K562 (cell line): Measurements from ENCODE around the gene RAE1. TPM values are rescaled to one million over a fixed set of nuclear protein-coding genes. Genes with fewer than 3 reads are reported as not detected.

Experiments
- ARID3B ChIP-seq: fragments of 250-450 bp; sonication (Bioruptor Pico); IDR thresholded peaks from 2 replicates; pipeline ENCODE4 v1.4.0; 2020; ENCODE audit warnings: borderline replicate concordance
- BCL6 ChIP-seq: fragments of 250-450 bp; sonication (Bioruptor Pico); IDR thresholded peaks from 2 replicates; pipeline ENCODE4 v1.4.0; 2020
- CBFA2T3 ChIP-seq: fragments of 450-650 bp; IDR thresholded peaks from 2 replicates; pipeline ENCODE4 v1.6.1; 2017
- CBX2 ChIP-seq: fragments of 200-600 bp; sonication (generic); IDR thresholded peaks from one replicate; pipeline ENCODE4 v1.6.1; 2012; ENCODE audit warnings: mild to moderate bottlenecking, low read length, inconsistent platforms; ENCODE audit not compliant: insufficient read depth, poor library complexity, severe bottlenecking
- CHCHD3 ChIP-seq: fragments of 250-450 bp; sonication (Bioruptor Pico); IDR thresholded peaks from 2 replicates; pipeline ENCODE4 v2.1.2; 2022; ENCODE audit warnings: mild to moderate bottlenecking
- CHD4 ChIP-seq: fragments of 200-600 bp; sonication (generic); IDR thresholded peaks from 3 replicates; pipeline ENCODE4 v1.6.1; 2012; ENCODE audit warnings: low read depth, mild to moderate bottlenecking, mixed read lengths, low read length, inconsistent platforms; ENCODE audit not compliant: insufficient read depth, insufficient replicate concordance, poor library complexity, severe bottlenecking
- HES1 ChIP-seq: fragments of 450-650 bp; IDR thresholded peaks from 2 replicates; pipeline ENCODE4 v1.6.1; 2016; ENCODE audit warnings: low read depth, mild to moderate bottlenecking, moderate library complexity
- HMGN3 ChIP-seq: IDR thresholded peaks from 2 replicates; pipeline ENCODE4 v1.6.1; 2011; ENCODE audit warnings: borderline replicate concordance, low read depth, mild to moderate bottlenecking, mixed read lengths, low read length; ENCODE audit not compliant: insufficient read length; ENCODE audit errors: extremely low read depth
- HOXB6 ChIP-seq: fragments of 250-450 bp; sonication (Bioruptor Pico); IDR thresholded peaks from 2 replicates; pipeline ENCODE4 v1.5.1; 2022; ENCODE audit warnings: mild to moderate bottlenecking, borderline replicate concordance
- HSF4 ChIP-seq: fragments of 250-450 bp; sonication (Bioruptor Pico); IDR thresholded peaks from 2 replicates; pipeline ENCODE4 v2.1.2; 2022; ENCODE audit warnings: mild to moderate bottlenecking, moderate library complexity, borderline replicate concordance
- ID3 ChIP-seq, 2 experiments: fragments of 250-450 bp in 1 of 2; fragments of 450-650 bp in 1 of 2; sonication (Bioruptor Pico) in 1 of 2; IDR thresholded peaks; 2 replicates each; pipeline versions ENCODE4 v1.6.1 to v1.8.0; 2016 to 2021; ENCODE audit warnings: mild to moderate bottlenecking in 2 of 2, moderate library complexity in 2 of 2, missing compliant biosample characterization in 1 of 2, missing genetic modification characterization in 1 of 2
- IFI16 ChIP-seq: fragments of 250-450 bp; sonication (Bioruptor Pico); IDR thresholded peaks from 2 replicates; pipeline ENCODE4 v2.1.2; 2022; ENCODE audit warnings: mild to moderate bottlenecking, inconsistent platforms
- NONO ChIP-seq, 2 experiments: fragments of 200-400 bp in 1 of 2; fragments of 450-650 bp in 1 of 2; formaldehyde crosslinking in 1 of 2; IDR thresholded peaks; 2 replicates each; pipeline ENCODE4 v1.6.1; 2017; ENCODE audit warnings: low read depth in 2 of 2, mild to moderate bottlenecking in 2 of 2, moderate library complexity in 2 of 2, low read length in 1 of 2
- POLR3A ChIP-seq: IDR thresholded peaks from 2 replicates; pipeline ENCODE4 v1.6.1; 2011; ENCODE audit warnings: borderline replicate concordance, mild to moderate bottlenecking, moderate library complexity; ENCODE audit not compliant: insufficient read length, insufficient read depth; ENCODE audit errors: extremely low read depth
- SAFB2 ChIP-seq: fragments of 200-400 bp; formaldehyde crosslinking; IDR thresholded peaks from 2 replicates; pipeline ENCODE4 v1.6.1; 2018; ENCODE audit warnings: borderline replicate concordance, low read length, low read depth, moderate library complexity; ENCODE audit not compliant: severe bottlenecking
- TRIM25 ChIP-seq: fragments of 450-650 bp; IDR thresholded peaks from 2 replicates; pipeline ENCODE4 v1.7.0; 2016; ENCODE audit warnings: borderline replicate concordance
- ZBTB1 ChIP-seq: sonication (generic); formaldehyde crosslinking; IDR thresholded peaks from 2 replicates; pipeline ENCODE4 v1.8.1; 2023; ENCODE audit warnings: missing genetic modification reagents, low read depth, mild to moderate bottlenecking, borderline replicate concordance
- ZBTB12 ChIP-seq: fragments of 250-450 bp; sonication (Bioruptor Pico); IDR thresholded peaks from 2 replicates; pipeline ENCODE4 v1.4.0; 2020
- ZKSCAN1 ChIP-seq: fragments of 150-350 bp; IDR thresholded peaks from 2 replicates; pipeline ENCODE4 v1.6.1; 2016; ENCODE audit warnings: low read depth, low read length
- ZKSCAN3 ChIP-seq: fragments of 250-450 bp; sonication (Bioruptor Pico); IDR thresholded peaks from 2 replicates; pipeline ENCODE4 v1.4.0; 2020
- ZNF140 ChIP-seq: fragments of 250-450 bp; sonication (Bioruptor Pico); IDR thresholded peaks from 2 replicates; pipeline ENCODE4 v1.8.0; 2021; ENCODE audit warnings: moderate library complexity, mild to moderate bottlenecking, inconsistent platforms
- polyA plus RNA-seq, 8 experiments: library from polyadenylated mRNA; depleted of rRNA in 4 of 8; stranded (reverse) in 5 of 8; unstranded in 3 of 8; fragments of >200 nt; fragmentation: Nextera tagmentation in 2 of 8; fragmentation: Illumina TruSeq in 1 of 8; extraction: Ambion mirVana in 2 of 8; extraction: Trizol in 1 of 8; gene quantifications; 2 replicates each; pipeline versions ENCODE4 v1.2.1 to v1.2.3, GENCODE V29; 2011 to 2014; ENCODE audit warnings: inconsistent platforms in 1 of 8, missing spikeins in 1 of 8
- total RNA-seq, 7 experiments: library from RNA; depleted of rRNA in 6 of 7; stranded (reverse); fragments of >200 nt in 6 of 7; fragmentation: Illumina TruSeq in 2 of 7; extraction: Trizol in 2 of 7; gene quantifications; 2 replicates each; pipeline versions ENCODE4 v1.2.1 to v1.2.3, GENCODE V29; 2011 to 2021; ENCODE audit warnings: low replicate concordance in 1 of 7

RAE1 gene
- total and polyA plus RNA-seq, 9 of the 15 experiments (the other 6 are each of a cell fraction or from before 2014, with no cell fraction given), result 33.7 to 248 (median 77.7) TPM

GRCh38 chr20:57414867-57415592 lies 64.0 kb downstream of the RAE1 start (continued):
- TF ChIP-seq ARID3B (CRISPR knock-in tag), result no peak
- no peak for TF ChIP-seq NONO (IDR thresholded peaks at IDR 0.05; ENCODE audit: low read depth in 2 of 2, low read length in 1 of 2)
- no peak for TF ChIP-seq ZBTB1
- TF ChIP-seq HES1, result no peak
- no peak for TF ChIP-seq CBX2
- no peak for TF ChIP-seq ZKSCAN1
- TF ChIP-seq IFI16 (CRISPR knock-in tag), result no peak
- TF ChIP-seq ID3 (CRISPR knock-in tag; IDR thresholded peaks at IDR 0.05), result no peak
- peak; percentile 57; the same call in 1 of the 2 replicates for TF ChIP-seq ID3 (tag; IDR thresholded peaks at IDR 0.05)
- peak; percentile 83 for TF ChIP-seq CHD4
- no peak for TF ChIP-seq HOXB6
- no peak for TF ChIP-seq SAFB2
- no peak for TF ChIP-seq ZBTB12 (CRISPR knock-in tag)
- peak; percentile 79 for TF ChIP-seq HMGN3
- TF ChIP-seq POLR3A, result no peak
- peak; percentile 86 for TF ChIP-seq CBFA2T3
- no peak for TF ChIP-seq CHCHD3
- no peak for TF ChIP-seq ZNF140 (CRISPR knock-in tag)
- TF ChIP-seq ZKSCAN3, result no peak
- no peak; the same call in 1 of the 2 replicates for TF ChIP-seq HSF4
- no peak for TF ChIP-seq TRIM25
- no peak for TF ChIP-seq BCL6 (CRISPR knock-in tag)
